ENCODE data around the gene MCL1.
"Not testable (repeated sequence)": the region's sequence is repeated elsewhere in the genome, so short reads cannot be mapped to it uniquely, and the experiment has no call there.

MCL1 gene

GRCh38 chr1:150601540-150601939 is 22.1 kb upstream of the MCL1 start:
- DNase-seq: no peak

- DNase-seq: not testable (repeated sequence)
Measured at GRCh38 chr1:150598346-150598745, 18.9 kb upstream of the MCL1 start.

GRCh38 chr1:150596976-150597375 is 17.6 kb upstream of the MCL1 start:
- DNase-seq: no peak

- no peak for DNase-seq
Measured at GRCh38 chr1:150596095-150596892, 16.9 kb upstream of the MCL1 start.

GRCh38 chr1:150582371-150582770 is 3.0 kb upstream of the MCL1 start:
- DNase-seq: no peak

DNA sequence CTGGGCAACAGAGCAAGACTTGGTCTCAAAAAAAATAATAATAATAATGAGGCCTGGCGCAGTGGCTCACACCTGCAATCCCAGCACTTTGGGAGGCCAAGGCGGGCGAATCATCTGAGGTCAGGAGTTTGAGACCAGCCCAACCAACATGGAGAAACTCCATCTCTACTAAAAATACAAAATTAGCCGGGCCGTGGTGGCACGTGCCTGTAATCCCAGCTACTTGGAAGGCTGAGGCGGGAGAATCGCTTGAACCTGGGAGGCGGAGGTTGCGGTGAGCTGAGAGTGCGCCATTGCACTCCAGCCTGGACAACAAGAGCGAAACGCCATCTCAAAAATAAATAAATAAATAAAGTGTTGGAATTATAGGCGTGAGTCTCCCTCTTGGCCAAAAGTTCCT is 2.6 kb upstream of the MCL1 start:
- not testable (repeated sequence) for DNase-seq

DNA sequence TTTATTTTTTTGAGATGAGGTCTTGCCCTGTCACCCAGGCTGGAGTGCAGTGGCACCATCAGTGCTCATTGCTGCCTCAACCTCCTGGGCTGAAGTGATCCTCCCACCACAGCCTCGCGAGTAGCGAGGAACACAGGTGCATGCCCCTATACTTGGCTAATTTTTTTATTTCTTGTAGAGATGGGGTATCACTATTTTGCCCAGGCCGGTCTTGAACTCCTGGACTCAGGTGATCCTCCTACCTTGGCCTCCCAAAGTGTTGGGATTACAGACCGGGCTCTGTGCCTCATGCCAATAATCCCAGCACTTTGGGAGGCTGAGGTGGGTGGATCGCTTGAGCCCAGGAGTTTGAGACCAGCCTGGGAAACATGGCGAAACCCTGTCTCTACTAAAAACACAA is 2.0 kb upstream of the MCL1 start:
- not testable (repeated sequence) for DNase-seq

DNA sequence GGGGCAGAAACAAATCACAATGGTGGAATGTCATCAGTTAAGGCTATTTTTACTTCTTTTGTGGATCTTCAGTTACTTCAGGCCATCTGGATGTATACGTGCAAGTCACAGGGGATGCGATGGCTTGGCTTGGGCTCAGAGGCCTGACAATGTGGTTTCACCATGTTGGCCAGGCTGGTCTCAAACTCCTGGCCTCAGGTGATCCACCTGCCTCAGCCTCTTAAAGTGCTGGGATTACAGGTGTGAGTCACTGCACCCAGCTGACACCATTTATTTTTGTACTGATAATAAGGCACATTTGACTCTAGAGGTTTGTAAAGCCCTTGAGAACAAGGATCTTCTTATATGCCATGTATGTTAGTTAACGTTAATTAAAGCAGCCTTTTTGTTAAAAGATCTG is 1.6 kb upstream of the MCL1 start:
- not testable (repeated sequence) for DNase-seq

DNA sequence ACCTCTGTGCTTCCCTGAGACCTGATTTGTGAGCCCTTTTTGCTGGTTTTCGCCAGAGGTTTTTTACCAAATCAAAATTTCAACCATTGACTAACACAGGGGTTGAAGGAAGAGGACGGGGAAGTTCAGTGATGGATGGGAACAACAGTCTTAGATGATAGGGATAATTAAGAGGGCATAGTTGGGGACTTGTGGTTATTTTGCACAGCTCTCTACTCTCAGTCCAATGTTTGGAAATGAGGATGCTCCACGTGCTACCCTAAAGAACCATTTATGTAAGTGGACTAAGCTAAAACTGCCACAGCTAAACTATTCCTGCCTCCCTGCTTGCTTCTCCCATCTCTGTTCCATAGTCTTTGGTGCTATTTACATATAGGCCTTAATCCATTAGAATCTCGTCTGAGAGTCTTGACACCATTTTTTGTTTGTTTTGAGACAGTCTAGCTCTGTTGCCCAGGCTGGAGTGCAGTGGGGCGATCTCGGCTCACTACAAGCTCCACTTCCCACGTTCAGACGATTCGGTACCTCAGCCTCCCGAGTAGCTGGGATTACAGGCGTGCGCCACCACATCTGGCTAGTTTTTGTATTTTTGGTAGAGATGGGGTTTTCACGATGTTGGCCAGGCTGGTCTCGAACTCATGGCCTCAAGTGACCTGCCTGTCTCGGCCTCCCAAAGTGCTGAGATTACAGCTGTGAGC is 684 bp upstream of the MCL1 start:
- no peak for DNase-seq

GRCh38 chr1:150578272-150579109 is 919 bp downstream of the MCL1 start:
- DNase-seq: peak; percentile 79

DNA sequence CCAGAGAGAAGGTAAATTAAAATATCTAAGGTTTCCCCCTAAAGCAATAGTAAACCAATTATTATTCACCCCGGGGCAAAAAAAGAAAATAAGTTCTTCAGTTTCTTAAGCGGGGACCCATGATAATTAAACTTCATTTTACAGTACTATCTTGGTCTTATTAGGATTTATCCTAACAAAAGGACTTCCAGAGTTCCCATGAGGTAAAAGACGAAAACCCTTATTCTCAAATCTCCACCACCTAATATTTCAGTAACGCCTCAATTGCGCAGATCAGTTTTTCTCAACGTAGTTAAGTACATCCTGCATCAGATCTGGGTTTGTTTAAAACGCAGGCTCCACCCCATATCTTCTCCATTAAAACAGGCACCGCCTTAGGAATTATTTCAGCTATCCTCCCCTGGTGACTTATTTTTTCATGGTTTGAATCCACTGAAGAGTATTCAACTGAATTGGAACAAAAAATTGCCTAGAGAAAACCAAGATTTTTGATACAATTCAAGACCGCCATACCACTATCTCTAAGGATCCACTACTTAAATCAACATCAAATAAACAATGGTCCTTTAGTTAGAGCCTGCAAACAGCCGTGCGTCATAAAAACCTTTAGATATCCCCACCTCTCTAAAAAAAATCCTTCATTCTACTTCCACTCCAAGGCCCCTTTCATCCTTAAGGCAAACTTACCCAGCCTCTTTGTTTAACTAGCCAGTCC is 1.7 kb downstream of the MCL1 start:
- no peak for DNase-seq

- DNase-seq: no peak
Measured at GRCh38 chr1:150576794-150577556, 2.4 kb downstream of the MCL1 start.

DNA sequence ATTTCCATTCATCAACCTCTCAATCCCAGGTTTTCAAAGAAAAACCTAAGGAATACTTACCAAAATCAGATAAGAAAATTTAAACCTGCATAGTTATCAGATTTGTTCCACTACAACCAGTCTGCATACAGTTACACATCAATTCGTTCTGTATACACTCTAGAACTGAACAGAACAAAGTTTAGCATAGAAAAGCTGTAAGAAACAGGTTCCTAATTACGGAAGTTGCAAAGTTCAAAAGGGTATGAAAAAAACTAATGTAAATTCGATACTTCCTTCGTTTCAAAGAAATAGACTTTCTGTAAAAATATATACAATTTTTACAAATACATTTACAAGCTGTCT is 3.1 kb downstream of the MCL1 start:
- no peak for DNase-seq

DNA sequence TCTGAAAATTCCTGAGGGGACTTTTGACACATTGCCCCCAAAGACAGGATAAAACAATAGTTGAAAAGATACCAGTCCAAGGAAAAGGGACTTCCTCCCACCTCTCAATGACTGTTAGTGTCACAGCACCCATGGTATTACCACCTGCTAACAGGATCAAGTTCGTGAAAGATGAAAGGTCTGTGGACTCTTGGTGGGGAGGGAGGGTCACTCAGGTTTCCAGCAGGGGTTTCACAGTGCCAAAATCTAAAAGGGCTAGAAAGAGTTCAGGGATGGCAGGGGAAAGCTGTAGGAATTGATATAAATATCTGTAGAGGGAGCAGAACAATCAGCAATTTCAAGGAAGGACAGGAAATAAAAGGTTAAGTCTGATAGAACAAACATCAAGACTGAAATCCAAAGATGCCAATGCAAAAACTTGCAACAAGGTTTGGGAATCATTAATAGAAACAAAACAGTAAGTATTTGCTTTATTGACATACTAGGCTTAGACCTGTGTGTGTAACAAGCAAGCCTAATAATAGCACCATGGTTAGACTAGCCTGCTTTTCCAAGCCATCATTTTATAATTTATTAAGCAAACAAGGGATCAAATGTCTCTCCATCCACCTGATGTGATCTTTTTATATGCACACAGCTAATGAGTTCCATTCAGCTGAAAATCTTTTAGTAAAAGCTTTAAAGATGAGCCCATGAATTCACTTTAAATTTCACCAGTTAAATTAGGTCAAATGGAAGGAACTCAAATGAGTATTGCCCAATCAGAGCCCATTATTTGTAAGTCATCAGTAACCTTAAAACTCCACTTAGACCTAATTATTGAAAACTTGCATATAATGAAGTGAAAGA is 3.7 kb downstream of the MCL1 start:
- DNase-seq: no peak

DNA sequence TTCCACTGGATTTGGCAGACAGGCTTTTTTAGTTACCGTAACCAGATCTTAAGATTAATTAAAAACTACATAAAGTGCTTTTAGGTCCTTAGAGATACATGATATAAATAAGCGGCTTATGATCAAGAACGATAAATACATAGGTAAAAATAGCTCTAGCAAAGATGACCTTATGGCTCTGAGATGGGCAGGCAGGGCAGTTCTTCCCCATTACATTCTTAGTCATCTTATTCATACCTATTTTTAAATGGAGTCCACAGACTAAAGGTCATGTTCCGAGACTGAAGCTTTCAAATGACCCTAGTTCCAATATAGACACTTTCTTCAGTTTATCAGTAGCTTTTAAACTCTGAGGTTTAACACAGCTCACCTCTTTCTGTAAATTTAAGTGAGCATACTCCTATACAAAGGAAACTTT is 4.3 kb downstream of the MCL1 start:
- no peak for DNase-seq

- DNase-seq: no peak
Measured at GRCh38 chr1:150574260-150575071, 4.9 kb downstream of the MCL1 start.

- not testable (repeated sequence) for DNase-seq
Measured at GRCh38 chr1:150573648-150574071, 5.8 kb downstream of the MCL1 start.

GRCh38 chr1:150572918-150573647 is 6.3 kb downstream of the MCL1 start:
- DNase-seq: no peak

DNA sequence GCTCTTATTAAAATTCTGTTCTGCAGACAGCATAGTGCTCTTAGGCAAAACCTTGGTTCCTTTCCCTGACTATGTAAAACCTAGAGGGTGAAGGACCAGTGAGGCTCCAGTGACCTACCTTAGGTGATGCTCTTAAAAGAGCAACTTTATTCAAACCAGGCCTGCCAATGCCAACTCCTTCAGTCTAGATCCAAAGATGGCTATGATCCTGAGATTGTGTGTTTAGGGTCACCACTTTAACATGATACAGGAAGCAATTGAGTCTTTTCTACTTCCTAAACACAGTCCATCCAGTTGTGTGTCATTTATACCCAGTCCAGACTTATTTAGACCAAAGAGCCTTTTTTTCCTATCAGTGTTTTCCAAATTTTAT is 10.8 kb downstream of the MCL1 start:
- no peak for DNase-seq

All from left hindlimb (tissue), 1 donor.